GM23338 (cell line): ENCODE results near the gene ADPRHL1. TPM values are rescaled to one million over a fixed set of nuclear protein-coding genes. Genes with fewer than 3 reads are reported as not detected.

Source experiments
- ATAC-seq: fragments of 200-7000 bp; cut with Tn5 transposase; 3 replicates; pipeline ENCODE4 v1.9.1; 2020
- DNase-seq: peaks from one replicate; pipeline ENCODE4 v3.0.0-alpha.2; 2015; ENCODE audit warnings: low spot score
- H2AFZ ChIP-seq: fragments of 200-600 bp; sonication (generic); 2 replicates; pipeline ENCODE4 v1.8.0; 2016; ENCODE audit warnings: antibody characterized with exemption, mild to moderate bottlenecking, moderate library complexity
- H3F3A ChIP-seq: fragments of 200-600 bp; sonication (generic); replicated peaks from 2 replicates; pipeline ENCODE4 v1.8.0; 2017; ENCODE audit warnings: antibody characterized with exemption, mixed run types, low read depth
- H3K27ac ChIP-seq: fragments of 200-600 bp; sonication (generic); 2 replicates; pipeline ENCODE4 v1.6.1; 2016; ENCODE audit warnings: low read depth
- H3K27me3 ChIP-seq: fragments of 200-600 bp; sonication (generic); 2 replicates; pipeline ENCODE4 v1.8.0; 2016; ENCODE audit warnings: mild to moderate bottlenecking, mixed run types, moderate library complexity; ENCODE audit not compliant: insufficient read depth
- H3K36me3 ChIP-seq: fragments of 200-600 bp; sonication (generic); 2 replicates; pipeline ENCODE4 v1.8.0; 2016; ENCODE audit warnings: mild to moderate bottlenecking; ENCODE audit not compliant: insufficient read depth
- H3K4me1 ChIP-seq: fragments of 200-600 bp; sonication (generic); 2 replicates; pipeline ENCODE4 v1.8.0; 2016; ENCODE audit warnings: mild to moderate bottlenecking, moderate library complexity; ENCODE audit not compliant: insufficient read depth
- H3K4me2 ChIP-seq: fragments of 200-600 bp; sonication (generic); 2 replicates; pipeline ENCODE4 v1.7.1; 2017; ENCODE audit warnings: mixed run types
- H3K4me3 ChIP-seq: fragments of 200-600 bp; sonication (generic); 2 replicates; pipeline ENCODE4 v1.6.1; 2016; ENCODE audit warnings: mixed run types
- H3K79me2 ChIP-seq: fragments of 200-600 bp; sonication (generic); replicated peaks from 2 replicates; pipeline ENCODE4 v1.8.0; 2017; ENCODE audit warnings: mild to moderate bottlenecking; ENCODE audit not compliant: insufficient read depth
- H3K9me2 ChIP-seq: fragments of 200-600 bp; sonication (generic); 2 replicates; pipeline ENCODE4 v1.8.0; 2017; ENCODE audit not compliant: insufficient read depth
- H4K20me1 ChIP-seq: fragments of 200-600 bp; sonication (generic); replicated peaks from 2 replicates; pipeline ENCODE4 v1.8.0; 2017; ENCODE audit warnings: mild to moderate bottlenecking; ENCODE audit not compliant: insufficient read depth
- H3K27ac Mint-ChIP-seq: 2 replicates; pipeline ENCODE4 v1.8.0; 2020; ENCODE audit warnings: inconsistent platforms, mild to moderate bottlenecking, moderate library complexity, mixed read lengths
- H3K27me3 Mint-ChIP-seq: 3 replicates; pipeline ENCODE4 v1.8.0; 2022; ENCODE audit warnings: low read depth, mild to moderate bottlenecking, moderate library complexity, mixed read lengths, inconsistent platforms; ENCODE audit not compliant: insufficient read depth, poor library complexity
- H3K36me3 Mint-ChIP-seq: 3 replicates; pipeline ENCODE4 v1.8.0; 2021; ENCODE audit warnings: low read depth, mild to moderate bottlenecking, inconsistent platforms, moderate library complexity, mixed read lengths
- H3K4me1 Mint-ChIP-seq: 3 replicates; pipeline ENCODE4 v1.8.0; 2020; ENCODE audit warnings: mild to moderate bottlenecking, inconsistent platforms, mixed read lengths
- H3K4me3 Mint-ChIP-seq: 3 replicates; pipeline ENCODE4 v1.8.0; 2021; ENCODE audit warnings: moderate library complexity, mild to moderate bottlenecking, inconsistent platforms, mixed read lengths
- H3K9me3 Mint-ChIP-seq: 3 replicates; pipeline ENCODE4 v1.8.0; 2020; ENCODE audit warnings: moderate library complexity, mild to moderate bottlenecking, inconsistent platforms, mixed read lengths
- CTCF ChIP-seq, 2 experiments: fragments of 200-600 bp in 1 of 2; sonication (generic) in 1 of 2; conservative IDR thresholded peaks; 2 replicates each; pipeline versions ENCODE4 v1.5.1 to v1.6.1; 2016 to 2017; ENCODE audit warnings: antibody characterized with exemption in 2 of 2, low read depth in 2 of 2, mild to moderate bottlenecking in 2 of 2, moderate library complexity in 1 of 2
- JUNB ChIP-seq: IDR thresholded peaks from one replicate; pipeline ENCODE4 v1.6.1; 2016; ENCODE audit warnings: antibody characterized with exemption; ENCODE audit not compliant: unreplicated experiment
- polyA plus RNA-seq: library from polyadenylated mRNA; unstranded; fragments of >200 nt; fragmentation: Nextera tagmentation; extraction: Ambion mirVana; gene quantifications from 2 replicates; pipeline ENCODE4 v1.2.1, GENCODE V29; 2016
- small RNA-seq: library from RNA; depleted of rRNA; stranded (forward); fragments of <200 nt; gene quantifications from one replicate; pipeline ENCODE3, GENCODE V24; 2014; ENCODE audit warnings: low replicate concordance
- total RNA-seq: library from RNA; depleted of rRNA; stranded (reverse); fragments of >200 nt; shearing (Covaris generic); gene quantifications from 2 replicates; pipeline ENCODE4 v1.2.3, GENCODE V29; 2014; rRNA removed

The ADPRHL1 gene
- total and polyA plus RNA-seq, 2 experiments from 2014 or later, result 0.80 to 1.0 TPM

- H3K4me1 Mint-ChIP-seq, result no peaks in the 10 kb centered on the region
- H3K27me3 Mint-ChIP-seq, result peaks cover 5% of the 10 kb centered on the region
- peak overlapping the region; percentile 24; the same call in 1 of the 2 replicates for H3K27ac Mint-ChIP-seq
- ATAC-seq (peak; percentile 64), DNase-seq (no peak)
- Histone ChIP-seq H3K36me3 (peaks cover 12% of the 10 kb centered on the region), H2AFZ (no peak overlapping the region), H3K4me3 (no peak overlapping the region), H3K4me2 (no peak overlapping the region), H4K20me1 (peaks cover 9% of the 10 kb centered on the region; the same call in 1 of the 2 replicates), H3K27ac (no peak overlapping the region), H3K4me1 (no peaks in the 10 kb centered on the region), H3K79me2 (peaks cover 3% of the 10 kb centered on the region; the same call in 1 of the 2 replicates), H3K27me3 (no peaks in the 10 kb centered on the region), H3F3A (peaks cover 1% of the 10 kb centered on the region; the same call in 1 of the 2 replicates), H3K9me2 (no peaks in the 10 kb centered on the region)
- H3K36me3 Mint-ChIP-seq, result peaks cover 76% of the 10 kb centered on the region
- H3K9me3 Mint-ChIP-seq, result peaks cover 23% of the 10 kb centered on the region
- TF ChIP-seq JUNB (no peak), CTCF (conservative IDR thresholded peaks at IDR 0.05; ENCODE audit: low read depth in 2 of 2) (peak; percentile 17 to 53; a peak in 2 of 4 replicates)
- no peak overlapping the region for H3K4me3 Mint-ChIP-seq
These were observed 103.0 kb downstream of the ADPRHL1 start for GRCh38 chr13:113350065-113350937.

Small RNA genes lying within 50 kb of the gene (small RNA-seq; reads per million reads assigned to genes)
- gene RNU1-16P, result 0.35 reads per million, percentile 19 among the genes with 10 or more reads in this experiment

Other genes starting within 250 kb of the ADPRHL1 start
- 107 and 110 TPM in 2 replicates for gene PCID2, start 244.8 kb downstream of the ADPRHL1 start, total RNA-seq
- 77.2 and 79.6 TPM in 2 replicates for gene PCID2, start 244.8 kb downstream of the ADPRHL1 start, polyA plus RNA-seq
- 121 and 195 TPM in 2 replicates for gene CUL4A, start 243.9 kb downstream of the ADPRHL1 start, total RNA-seq
- 64.2 and 67.5 TPM in 2 replicates for gene CUL4A, start 243.9 kb downstream of the ADPRHL1 start, polyA plus RNA-seq
- 97.8 and 107 TPM in 2 replicates for gene LAMP1, start 156.2 kb downstream of the ADPRHL1 start, total RNA-seq
- gene LAMP1, start 156.2 kb downstream of the ADPRHL1 start, polyA plus RNA-seq, result 34.5 and 36.5 TPM in 2 replicates
- gene GRTP1, start 89.4 kb downstream of the ADPRHL1 start, total RNA-seq, result 33.9 and 56.2 TPM in 2 replicates
- gene GRTP1, start 89.4 kb downstream of the ADPRHL1 start, polyA plus RNA-seq, result 55.7 and 61.8 TPM in 2 replicates
- gene DCUN1D2, start 37.2 kb upstream of the ADPRHL1 start, total RNA-seq, result 25.7 and 38.0 TPM in 2 replicates
- gene DCUN1D2, start 37.2 kb upstream of the ADPRHL1 start, polyA plus RNA-seq, result 12.3 and 12.5 TPM in 2 replicates
- 80.0 and 92.0 TPM in 2 replicates for gene TFDP1, start 131.3 kb upstream of the ADPRHL1 start, total RNA-seq
- 40.2 and 42.9 TPM in 2 replicates for gene TFDP1, start 131.3 kb upstream of the ADPRHL1 start, polyA plus RNA-seq
- gene ATP4B, start 204.7 kb upstream of the ADPRHL1 start, total RNA-seq, result not detected in 2 replicates
- gene ATP4B, start 204.7 kb upstream of the ADPRHL1 start, polyA plus RNA-seq, result not detected in 2 replicates
- gene GRK1, start 213.7 kb upstream of the ADPRHL1 start, total RNA-seq, result 0.27 TPM in 1 of 2 replicates, not detected in the other
- not detected in 2 replicates for gene GRK1, start 213.7 kb upstream of the ADPRHL1 start, polyA plus RNA-seq